ENCODE results near the gene RSRP1.
"Not testable (repeated sequence)": the region's sequence is repeated elsewhere in the genome, so short reads cannot be mapped to it uniquely, and the experiment has no call there.

RSRP1 gene

DNA sequence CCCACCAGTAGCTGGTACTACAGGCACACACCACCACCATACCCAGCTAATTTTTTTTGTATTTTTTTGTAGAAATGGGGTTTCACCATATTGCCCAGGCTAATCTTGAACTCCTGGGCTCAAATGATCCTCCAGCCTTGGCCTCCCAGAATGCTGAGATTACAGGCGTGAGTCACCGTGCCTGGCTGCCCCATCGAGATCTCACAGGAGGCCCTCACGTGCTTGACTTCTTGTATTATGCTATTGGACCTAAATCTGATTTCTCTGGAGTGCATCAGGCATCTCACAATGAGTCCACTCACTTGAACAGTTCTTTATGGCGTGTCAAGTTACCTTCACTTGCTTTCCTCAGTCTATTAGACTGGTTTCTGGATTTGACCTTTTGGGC, 9.3 kb upstream of the RSRP1 start:
- FAIRE-seq = no peak

GRCh38 chr1:25255706-25256577, 8.7 kb upstream of the RSRP1 start:
- FAIRE-seq = no peak

DNA sequence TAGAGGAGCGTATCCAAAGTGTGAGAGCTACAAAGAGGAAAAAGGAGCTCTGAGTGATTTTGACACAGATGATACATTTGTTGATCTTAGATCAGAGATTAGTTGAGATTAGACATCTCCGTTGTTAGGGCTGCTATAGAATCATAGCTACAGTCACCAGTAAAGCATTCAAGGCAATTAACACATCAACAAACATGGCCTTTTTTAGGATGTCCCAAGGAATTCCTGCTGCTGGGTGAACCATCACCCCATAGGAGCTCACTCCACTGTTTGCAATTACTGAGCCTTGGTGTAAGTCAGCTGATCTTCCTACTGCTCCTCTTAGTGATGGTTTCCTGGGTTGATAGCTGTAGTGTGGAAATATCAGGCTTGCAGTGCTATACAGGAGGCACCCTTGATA, 6.7 kb upstream of the RSRP1 start:
- FAIRE-seq = no peak

DNA sequence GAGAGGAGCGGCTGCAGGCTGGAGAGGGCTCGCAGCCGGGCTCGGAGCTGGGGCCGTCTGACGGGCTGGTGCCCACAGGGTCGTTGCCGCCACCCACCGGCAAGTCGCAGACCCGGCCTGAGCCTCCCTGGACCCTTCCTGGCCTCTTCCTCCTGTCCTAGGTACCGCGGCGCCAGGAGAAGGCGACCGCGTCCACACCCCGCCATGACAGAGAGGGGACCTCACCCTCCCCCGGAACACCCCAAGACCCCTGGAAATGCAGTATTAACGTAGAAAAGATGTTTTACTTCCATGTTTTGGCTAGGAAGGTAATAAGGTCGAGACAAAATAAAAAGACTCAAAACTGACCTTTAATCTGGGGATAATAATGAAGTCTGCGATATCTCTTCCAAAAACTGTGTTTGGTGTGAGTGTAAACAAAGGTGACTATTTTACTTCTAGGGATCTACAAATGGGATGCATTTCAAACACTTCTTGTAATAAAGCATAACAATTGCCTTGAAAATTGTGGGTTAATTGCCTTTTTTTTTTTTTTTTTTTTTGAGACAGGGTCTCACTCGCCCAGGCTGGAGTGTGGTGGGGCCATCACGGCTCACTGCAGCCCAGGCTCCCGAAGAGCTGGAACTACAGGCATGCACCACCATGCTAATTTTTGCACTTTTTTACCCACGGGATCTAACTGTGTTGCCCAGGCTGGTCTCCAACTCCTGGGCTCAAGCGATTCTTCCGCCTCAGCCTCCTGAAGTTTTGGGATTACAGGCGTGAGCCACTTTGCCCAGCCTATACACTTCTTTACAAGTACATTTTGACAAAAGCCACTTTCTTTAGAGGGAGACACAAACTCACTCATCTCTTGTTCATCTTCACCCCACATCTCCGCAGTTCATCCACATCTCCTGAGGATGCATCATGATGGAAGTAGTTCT, 838 bp upstream of the RSRP1 start:
- FAIRE-seq = no peak

DNA sequence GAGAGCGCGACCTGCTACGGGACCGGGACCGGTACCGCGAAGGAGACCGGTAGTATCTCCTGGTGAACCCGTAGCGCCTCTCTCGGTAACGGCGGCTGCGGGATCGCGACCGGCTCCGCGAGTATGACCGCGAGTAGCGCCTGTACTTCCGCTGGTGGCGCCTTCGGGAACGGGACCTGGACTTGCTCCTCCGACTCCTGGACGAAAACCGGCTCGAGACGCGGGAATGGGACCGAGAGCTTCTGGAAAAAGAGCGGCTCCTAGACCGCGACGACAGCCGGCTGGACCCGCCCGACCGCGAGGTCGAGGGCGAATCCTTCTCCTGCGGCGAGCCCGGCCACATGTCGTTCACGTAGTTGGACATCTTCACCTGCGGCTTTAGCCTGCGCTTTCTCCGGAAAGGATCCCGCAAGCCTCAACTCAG, 642 bp downstream of the RSRP1 start:
- no peak for FAIRE-seq

DNA sequence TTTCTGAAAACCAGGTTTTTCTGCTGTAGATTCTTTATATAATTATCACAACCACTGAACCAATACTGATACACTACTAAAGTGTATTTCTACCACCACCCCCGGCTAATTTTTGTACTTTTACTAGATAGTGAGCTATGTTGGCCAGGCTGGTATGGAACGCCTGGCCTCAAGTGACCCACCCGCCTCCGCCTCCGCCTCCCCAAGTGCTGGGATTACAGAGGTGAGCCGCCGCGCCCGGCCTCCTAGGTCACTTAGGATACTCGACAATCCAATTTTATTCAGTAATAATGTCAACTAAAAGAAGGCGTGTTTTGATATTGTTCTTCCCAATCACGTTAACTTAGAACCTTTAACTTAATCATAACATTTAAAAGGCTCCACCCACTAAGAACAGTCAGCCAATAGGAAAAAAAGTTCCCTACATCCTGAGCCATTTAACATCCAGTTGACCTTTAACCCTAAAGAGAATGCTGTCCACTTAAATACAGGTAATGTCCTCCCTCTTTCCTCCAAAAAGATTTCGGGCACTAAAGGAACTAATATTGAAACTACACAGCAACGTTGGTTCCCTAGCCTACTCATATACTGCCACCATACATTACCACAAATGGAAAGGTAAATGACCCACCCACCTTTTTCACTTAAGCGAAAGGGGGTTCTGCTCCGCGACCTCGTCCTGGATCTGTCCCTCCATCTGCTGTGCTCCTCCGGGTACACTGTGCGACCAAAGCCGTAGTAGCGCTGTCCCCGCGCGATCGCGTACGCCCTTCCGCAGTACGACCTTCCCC, 1.2 kb downstream of the RSRP1 start:
- no peak for FAIRE-seq

GRCh38 chr1:25245393-25245792, 1.9 kb downstream of the RSRP1 start:
- no peak for FAIRE-seq

DNA sequence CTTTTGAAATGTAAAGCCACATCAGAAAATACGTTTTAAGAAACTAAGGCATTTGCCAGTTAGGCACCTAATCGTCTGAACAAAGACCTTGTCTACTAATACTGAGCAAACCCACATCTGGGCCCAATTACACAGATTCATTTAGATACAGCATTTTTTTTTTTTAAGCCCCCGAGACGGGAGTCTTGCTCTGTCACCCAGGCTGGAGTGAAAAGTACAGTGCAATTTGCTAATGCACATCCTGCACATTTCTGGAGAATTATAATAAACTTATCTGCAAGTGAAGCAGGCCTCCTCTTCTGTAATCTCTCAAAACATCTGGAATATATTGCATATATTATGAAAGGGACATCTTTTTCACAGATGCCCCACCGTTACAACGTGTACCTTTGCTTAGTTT, 3.3 kb downstream of the RSRP1 start:
- no peak for FAIRE-seq

DNA sequence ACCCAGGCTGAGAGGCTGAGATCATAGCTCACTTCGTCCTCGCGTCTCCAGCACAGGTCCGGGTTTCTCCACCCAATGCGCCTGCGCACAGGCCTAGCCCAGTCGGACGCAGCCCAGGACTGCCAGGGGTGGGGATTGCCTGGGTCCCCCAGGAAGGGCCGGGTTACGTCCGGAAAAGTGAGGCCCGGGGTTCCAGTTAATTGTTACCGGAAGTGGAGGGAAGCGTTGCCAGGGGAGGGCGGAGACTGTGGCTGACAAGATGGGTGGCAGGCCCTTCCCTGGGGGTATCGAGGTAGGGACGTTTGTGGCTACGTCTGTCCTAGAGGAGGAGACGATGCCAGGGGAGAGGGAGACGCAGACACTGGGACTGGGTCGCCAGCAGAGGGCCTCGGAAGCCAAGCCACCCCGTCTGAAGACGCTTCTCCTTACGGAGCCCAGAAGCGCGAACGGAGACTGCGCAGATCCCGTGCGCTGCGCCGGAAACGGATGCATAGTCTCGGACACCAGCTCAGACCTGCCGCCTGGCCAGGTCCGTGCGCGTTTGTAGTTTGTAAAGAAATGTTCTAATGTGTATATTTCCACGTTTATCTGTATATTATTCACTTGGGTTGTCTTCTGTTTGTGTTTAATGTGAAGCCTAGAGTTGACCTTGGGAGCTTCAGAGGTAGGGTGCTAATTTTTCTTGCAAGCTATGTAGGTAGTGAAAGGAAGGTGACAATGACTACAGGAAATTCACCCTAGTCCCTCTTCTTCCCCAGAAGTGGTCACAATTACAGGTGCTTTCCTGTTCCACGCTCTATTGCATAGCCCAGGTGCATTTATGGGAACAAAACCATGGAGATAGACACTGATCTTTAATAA, 7.3 kb downstream of the RSRP1 start:
- FAIRE-seq = peak; percentile 31

- no peak for FAIRE-seq
Observed at GRCh38 chr1:25238046-25238445, 9.2 kb downstream of the RSRP1 start.

GRCh38 chr1:25236261-25236660, 11.0 kb downstream of the RSRP1 start:
- FAIRE-seq = not testable (repeated sequence)

- FAIRE-seq = not testable (repeated sequence)
Observed at GRCh38 chr1:25235411-25235810, 11.8 kb downstream of the RSRP1 start.

- FAIRE-seq = no peak
Observed at GRCh38 chr1:25232866-25233784, 14.1 kb downstream of the RSRP1 start.

GRCh38 chr1:25232027-25232865, 15.0 kb downstream of the RSRP1 start, which contains the start of gene SYF2:
SYF2 (minus strand) TSS chr1:25232502; CDS start chr1:25232467, 35 bp downstream.
- peak; percentile 60 for FAIRE-seq

- no peak for FAIRE-seq
Observed at GRCh38 chr1:25223471-25223870, 23.8 kb downstream of the RSRP1 start.

GRCh38 chr1:25222606-25223005, 24.6 kb downstream of the RSRP1 start:
- no peak for FAIRE-seq

DNA sequence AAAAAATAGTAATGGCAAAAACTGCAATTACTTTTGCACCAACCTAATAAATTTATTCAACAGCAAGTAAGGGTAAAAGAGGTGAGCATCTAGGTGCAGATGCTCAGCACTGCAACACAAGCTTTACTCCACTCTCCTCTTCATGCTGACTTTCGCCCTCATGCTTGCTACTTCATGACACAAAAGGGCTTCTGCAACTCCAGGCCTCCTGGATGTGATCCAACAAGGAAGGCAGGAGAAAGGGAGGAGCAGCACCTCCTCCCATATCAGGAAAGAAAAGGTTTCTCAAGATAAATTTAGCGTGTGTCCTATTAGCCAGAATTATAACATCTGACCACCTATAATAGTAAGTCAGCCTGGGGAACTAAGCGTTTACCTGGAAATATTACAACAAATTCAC, 26.6 kb downstream of the RSRP1 start:
- no peak for FAIRE-seq

GRCh38 chr1:25219661-25220251, 27.5 kb downstream of the RSRP1 start:
- FAIRE-seq = no peak

GRCh38 chr1:25217598-25218232, 29.5 kb downstream of the RSRP1 start:
- no peak for FAIRE-seq

All from TTC549 (cell line).